Neutrophil (primary cell): Measurements from ENCODE around the gene PID1.

Experiments
- H3K27ac ChIP-seq: fragments of 200-600 bp; sonication (generic); 2 replicates; pipeline ENCODE4 v1.5.1; 2016; ENCODE audit warnings: mild to moderate bottlenecking, moderate library complexity
- H3K27me3 ChIP-seq: fragments of 200-600 bp; sonication (generic); 2 replicates; pipeline ENCODE4 v1.6.0; 2016; ENCODE audit warnings: mild to moderate bottlenecking
- H3K36me3 ChIP-seq: fragments of 200-600 bp; sonication (generic); 2 replicates; pipeline ENCODE4 v1.5.1; 2017
- H3K4me1 ChIP-seq, 2 experiments: fragments of 200-600 bp in 1 of 2; sonication (generic) in 1 of 2; 1 replicate in 1 of 2; 2 replicates in 1 of 2; pipeline versions ENCODE4 v1.5.1 to v1.6.1; 2013 to 2016; ENCODE audit warnings: low read depth in 1 of 2, low read length in 1 of 2, mild to moderate bottlenecking in 1 of 2, moderate library complexity in 1 of 2; ENCODE audit not compliant: control insufficient read depth in 1 of 2, insufficient read depth in 1 of 2
- H3K4me3 ChIP-seq, 2 experiments: fragments of 200-600 bp in 1 of 2; sonication (generic) in 1 of 2; 1 replicate in 1 of 2; 2 replicates in 1 of 2; pipeline ENCODE4 v1.5.1; 2013 to 2016; ENCODE audit warnings: low read depth in 1 of 2, low read length in 1 of 2, mild to moderate bottlenecking in 1 of 2, moderate library complexity in 1 of 2
- H3K9me3 ChIP-seq: fragments of 200-600 bp; sonication (generic); 2 replicates; pipeline ENCODE4 v1.5.1; 2016
- TF ChIP-seq, protein P1 (sequence below): fragments of 200-600 bp; sonication (generic); IDR thresholded peaks from 2 replicates; pipeline ENCODE4 v1.5.1; 2016; ENCODE audit warnings: antibody characterized with exemption

Gene PID1

GRCh38 chr2:229043681-229044080, 227.4 kb downstream of the PID1 start:
- H3K36me3 ChIP-seq: no peaks in the 10 kb centered on the region
- TF ChIP-seq, protein P1, sequence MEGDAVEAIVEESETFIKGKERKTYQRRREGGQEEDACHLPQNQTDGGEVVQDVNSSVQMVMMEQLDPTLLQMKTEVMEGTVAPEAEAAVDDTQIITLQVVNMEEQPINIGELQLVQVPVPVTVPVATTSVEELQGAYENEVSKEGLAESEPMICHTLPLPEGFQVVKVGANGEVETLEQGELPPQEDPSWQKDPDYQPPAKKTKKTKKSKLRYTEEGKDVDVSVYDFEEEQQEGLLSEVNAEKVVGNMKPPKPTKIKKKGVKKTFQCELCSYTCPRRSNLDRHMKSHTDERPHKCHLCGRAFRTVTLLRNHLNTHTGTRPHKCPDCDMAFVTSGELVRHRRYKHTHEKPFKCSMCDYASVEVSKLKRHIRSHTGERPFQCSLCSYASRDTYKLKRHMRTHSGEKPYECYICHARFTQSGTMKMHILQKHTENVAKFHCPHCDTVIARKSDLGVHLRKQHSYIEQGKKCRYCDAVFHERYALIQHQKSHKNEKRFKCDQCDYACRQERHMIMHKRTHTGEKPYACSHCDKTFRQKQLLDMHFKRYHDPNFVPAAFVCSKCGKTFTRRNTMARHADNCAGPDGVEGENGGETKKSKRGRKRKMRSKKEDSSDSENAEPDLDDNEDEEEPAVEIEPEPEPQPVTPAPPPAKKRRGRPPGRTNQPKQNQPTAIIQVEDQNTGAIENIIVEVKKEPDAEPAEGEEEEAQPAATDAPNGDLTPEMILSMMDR: no peak
- H3K4me1 ChIP-seq: no peaks in the 10 kb centered on the region
- no peaks in the 10 kb centered on the region for H3K9me3 ChIP-seq
- no peak overlapping the region for H3K4me3 ChIP-seq
- no peaks in the 10 kb centered on the region for H3K27me3 ChIP-seq
- no peak overlapping the region for H3K27ac ChIP-seq

- no peaks in the 10 kb centered on the region for H3K4me1 ChIP-seq
- H3K4me3 ChIP-seq: no peak overlapping the region
- H3K27ac ChIP-seq: no peak overlapping the region
- no peaks in the 10 kb centered on the region for H3K9me3 ChIP-seq
- no peaks in the 10 kb centered on the region for H3K36me3 ChIP-seq
- no peaks in the 10 kb centered on the region for H3K27me3 ChIP-seq
- TF ChIP-seq, protein P1: no peak
These were observed 228.7 kb downstream of the PID1 start for GRCh38 chr2:229042349-229042748.

GRCh38 chr2:229041691-229042090, 229.4 kb downstream of the PID1 start:
- Histone ChIP-seq H3K4me3 (no peak overlapping the region), H3K9me3 (no peaks in the 10 kb centered on the region), H3K27me3 (no peaks in the 10 kb centered on the region), H3K4me1 (no peaks in the 10 kb centered on the region), H3K36me3 (no peaks in the 10 kb centered on the region), H3K27ac (no peak overlapping the region)
- TF ChIP-seq, protein P1: no peak

- no peak overlapping the region for H3K27ac ChIP-seq
- no peaks in the 10 kb centered on the region for H3K27me3 ChIP-seq
- H3K4me1 ChIP-seq: no peaks in the 10 kb centered on the region
- TF ChIP-seq, protein P1: no peak
- no peaks in the 10 kb centered on the region for H3K9me3 ChIP-seq
- no peak overlapping the region for H3K4me3 ChIP-seq
- no peaks in the 10 kb centered on the region for H3K36me3 ChIP-seq
These were observed 233.5 kb downstream of the PID1 start for GRCh38 chr2:229037621-229038020.

- Histone ChIP-seq H3K36me3 (no peaks in the 10 kb centered on the region), H3K4me3 (no peak overlapping the region), H3K9me3 (no peaks in the 10 kb centered on the region), H3K27ac (no peak overlapping the region), H3K27me3 (no peaks in the 10 kb centered on the region), H3K4me1 (no peaks in the 10 kb centered on the region)
- TF ChIP-seq, protein P1: no peak
These were observed 237.3 kb downstream of the PID1 start for GRCh38 chr2:229033816-229034215.
